AG09319 (cell line): ENCODE data around the gene MFSD6L.

Experiments used
- DNase-seq: peaks from one replicate; pipeline ENCODE4 v3.0.0-alpha.2; 2010; ENCODE audit warnings: low read depth; ENCODE audit errors: extremely low read depth
- CTCF ChIP-seq: IDR thresholded peaks from 2 replicates; pipeline ENCODE4 v1.5.1; 2011; ENCODE audit warnings: low read depth, mild to moderate bottlenecking, inconsistent platforms, low read length, moderate library complexity

MFSD6L gene

GRCh38 chr17:8825802-8826201 is 26.6 kb upstream of the MFSD6L start:
- no peak for TF ChIP-seq CTCF
- DNase-seq = no peak

- no peak for TF ChIP-seq CTCF
- no peak for DNase-seq
Observed at GRCh38 chr17:8823279-8823678, 24.1 kb upstream of the MFSD6L start.

GRCh38 chr17:8822401-8823035 is 23.4 kb upstream of the MFSD6L start:
- no peak for TF ChIP-seq CTCF
- no peak for DNase-seq

GRCh38 chr17:8821446-8822105 is 22.4 kb upstream of the MFSD6L start:
- no peak for DNase-seq
- no peak for TF ChIP-seq CTCF

GRCh38 chr17:8820311-8821010 is 21.3 kb upstream of the MFSD6L start:
- no peak for TF ChIP-seq CTCF
- DNase-seq = no peak

- DNase-seq = no peak
Observed at GRCh38 chr17:8818654-8819330, 19.6 kb upstream of the MFSD6L start.

More at GRCh38 chr17:8818654-8819330, 19.6 kb upstream of the MFSD6L start:
- no peak for TF ChIP-seq CTCF
